PC-9 (cell line): ENCODE data around the gene TRAPPC11.
"Not testable (repeated sequence)": the region's sequence is repeated elsewhere in the genome, so short reads cannot be mapped to it uniquely, and the experiment has no call there.

Experiments used
- CTCF ChIP-seq: fragments of 200-600 bp; sonication (generic); conservative IDR thresholded peaks from 2 replicates; pipeline ENCODE4 v1.6.1; 2017; ENCODE audit warnings: mixed run types, antibody characterized with exemption, mild to moderate bottlenecking, moderate library complexity
- EZH2 ChIP-seq: fragments of 200-600 bp; sonication (generic); IDR thresholded peaks from 2 replicates; pipeline ENCODE4 v1.8.0; 2017; ENCODE audit warnings: antibody characterized with exemption, low read depth

- TF ChIP-seq CTCF, EZH2: not testable (repeated sequence)
Observed at GRCh38 chr4:183627286-183627685, 31.8 kb upstream of the TRAPPC11 start.
